Caco-2 (cell line): ENCODE results near the gene GAREM1. TPM values are rescaled to one million over a fixed set of nuclear protein-coding genes. Genes with fewer than 3 reads are reported as not detected.

Experiments
- BruUV-seq: library from RNA; stranded (reverse); fragments of 400-500 nt; replicated peaks from 2 replicates; lab custom pipeline; 2021; lab: Mats Ljungman, UMichigan
- CTCF ChIA-PET: fragments of 300-600 bp; sonication (Branson Sonifier 250); formaldehyde crosslinking; loops from one replicate; lab custom pipeline; 2022; ENCODE audit warnings: antibody characterized with exemption; lab: Charles Lee
- POLR2A ChIA-PET: fragments of 300-600 bp; sonication (Branson Sonifier 250); formaldehyde crosslinking; loops from one replicate; lab custom pipeline; 2022; ENCODE audit warnings: antibody characterized with exemption; lab: Charles Lee
- DNase-seq, 2 experiments: peaks; one replicate each; pipeline versions ENCODE4 v3.0.0 to v3.0.0-alpha.2; 2020 to 2022
- H3K27me3 ChIP-seq: replicated peaks from 2 replicates; pipeline ENCODE4 v1.6.0; 2011; ENCODE audit warnings: low read length; ENCODE audit not compliant: control insufficient read depth, insufficient read depth
- H3K36me3 ChIP-seq: 2 replicates; pipeline ENCODE4 v1.5.1; 2011; ENCODE audit warnings: low read length; ENCODE audit not compliant: control insufficient read depth, insufficient read depth
- H3K4me1 ChIP-seq: fragments of 250-450 bp; sonication (Bioruptor Pico); 2 replicates; pipeline ENCODE4 v1.5.1; 2020; ENCODE audit warnings: mild to moderate bottlenecking
- H3K4me3 ChIP-seq: 2 replicates; pipeline ENCODE4 v1.5.1; 2011; ENCODE audit warnings: low read depth, mild to moderate bottlenecking, control low read depth, low read length
- H3K9me3 ChIP-seq: fragments of 250-450 bp; sonication (Bioruptor Pico); 2 replicates; pipeline ENCODE4 v1.5.1; 2020; ENCODE audit warnings: mild to moderate bottlenecking, moderate library complexity
- H3K27ac Mint-ChIP-seq: one replicate; pipeline ENCODE4 v1.8.0; 2022; ENCODE audit warnings: mixed read lengths; ENCODE audit not compliant: unreplicated experiment
- H3K27me3 Mint-ChIP-seq: one replicate; pipeline ENCODE4 v1.8.0; 2022; ENCODE audit warnings: mixed read lengths; ENCODE audit not compliant: insufficient read depth, unreplicated experiment
- H3K36me3 Mint-ChIP-seq: one replicate; pipeline ENCODE4 v1.8.0; 2022; ENCODE audit warnings: mild to moderate bottlenecking, mixed read lengths; ENCODE audit not compliant: insufficient read depth, unreplicated experiment
- H3K4me1 Mint-ChIP-seq: one replicate; pipeline ENCODE4 v1.8.0; 2022; ENCODE audit warnings: low read depth, mixed read lengths; ENCODE audit not compliant: unreplicated experiment
- H3K4me3 Mint-ChIP-seq: one replicate; pipeline ENCODE4 v1.8.0; 2022; ENCODE audit warnings: mild to moderate bottlenecking, moderate library complexity, mixed read lengths; ENCODE audit not compliant: unreplicated experiment
- H3K9me3 Mint-ChIP-seq: one replicate; pipeline ENCODE4 v1.8.0; 2022; ENCODE audit warnings: mixed read lengths; ENCODE audit not compliant: unreplicated experiment
- CTCF ChIP-seq, 2 experiments: fragments of 200-600 bp in 1 of 2; IDR thresholded peaks; 1 replicate in 1 of 2; 2 replicates in 1 of 2; pipeline versions ENCODE4 v1.5.1 to v1.8.0; 2011 to 2022; ENCODE audit warnings: antibody characterized with exemption in 1 of 2, control low read depth in 1 of 2, inconsistent platforms in 1 of 2, low read depth in 1 of 2, low read length in 1 of 2, mild to moderate bottlenecking in 1 of 2, moderate library complexity in 1 of 2; ENCODE audit not compliant: insufficient read depth in 1 of 2, severe bottlenecking in 1 of 2, unreplicated experiment in 1 of 2
- intact Hi-C: fragments of 100-400 bp; cut with micrococcal nuclease; formaldehyde crosslinking; loops from one replicate; pipeline ENCODE4 v1.10.0; 2022; ENCODE audit not compliant: unreplicated experiment
- total RNA-seq: library from RNA; stranded (reverse); gene quantifications from 2 replicates; pipeline ENCODE4 v1.2.3, GENCODE V29; 2022

The GAREM1 gene
- total RNA-seq, 1 experiment from 2014 or later, result 0.50 TPM

DNA sequence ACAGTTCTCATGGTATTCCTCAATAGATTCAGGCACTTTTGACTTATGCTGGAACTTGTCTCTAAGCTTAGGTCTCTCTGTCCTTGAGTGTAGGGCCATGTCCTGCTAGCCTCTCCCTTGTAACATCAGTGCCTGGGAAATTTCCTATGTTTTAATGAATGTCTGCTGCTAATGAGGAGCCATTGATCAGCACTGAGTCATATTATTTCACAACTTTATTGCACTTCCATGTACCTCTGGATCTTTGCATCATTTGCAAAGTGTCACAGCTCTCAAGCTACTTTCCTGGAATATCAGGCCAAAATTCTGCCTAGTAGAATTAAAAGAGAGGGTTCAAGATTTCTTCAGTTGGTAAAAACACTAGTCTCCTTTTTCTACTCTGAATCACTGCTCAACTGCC is 102.5 kb downstream of the GAREM1 start:
- Histone ChIP-seq H3K4me3 (no peak overlapping the region), H3K4me1 (peaks cover 14% of the 10 kb centered on the region; the same call in 1 of the 2 replicates)
- H3K4me1 Mint-ChIP-seq, result peaks cover 8% of the 10 kb centered on the region

GRCh38 chr18:32366586-32367538 is 103.8 kb downstream of the GAREM1 start:
- no TSS peak for BruUV-seq
- CTCF ChIA-PET, result no interaction called here

More for the DNA sequence above, 102.5 kb downstream of the GAREM1 start:
- no peaks in the 10 kb centered on the region for H3K9me3 Mint-ChIP-seq
- Histone ChIP-seq H3K9me3 (no peaks in the 10 kb centered on the region), H3K36me3 (no peaks in the 10 kb centered on the region), H3K27me3 (no peaks in the 10 kb centered on the region)
- intact Hi-C loops, result no loop called here
- TF ChIP-seq CTCF (IDR thresholded peaks at IDR 0.05; ENCODE audit: insufficient read depth in 1 of 2, low read depth in 1 of 2, low read length in 1 of 2, severe bottlenecking in 1 of 2, unreplicated experiment in 1 of 2), result no peak
- BruUV-seq, result no TSS peak
- H3K27me3 Mint-ChIP-seq, result no peaks in the 10 kb centered on the region
- no peak overlapping the region for H3K4me3 Mint-ChIP-seq
- H3K27ac Mint-ChIP-seq, result no peak overlapping the region
- ChIA-PET CTCF (no interaction called here), POLR2A (no interaction called here)
- no peaks in the 10 kb centered on the region for H3K36me3 Mint-ChIP-seq
- no peak for DNase-seq

GRCh38 chr18:32362484-32362883 is 108.2 kb downstream of the GAREM1 start:
- ChIA-PET CTCF (no interaction called here), POLR2A (no interaction called here)
- BruUV-seq, result no TSS peak
- Histone ChIP-seq H3K36me3 (no peaks in the 10 kb centered on the region), H3K4me3 (no peak overlapping the region), H3K9me3 (no peaks in the 10 kb centered on the region), H3K27me3 (no peaks in the 10 kb centered on the region), H3K4me1 (no peaks in the 10 kb centered on the region)
- H3K4me3 Mint-ChIP-seq, result no peak overlapping the region
- no peak for DNase-seq
- intact Hi-C loops, result no loop called here
- H3K27me3 Mint-ChIP-seq, result no peaks in the 10 kb centered on the region
- H3K27ac Mint-ChIP-seq, result no peak overlapping the region
- no peaks in the 10 kb centered on the region for H3K9me3 Mint-ChIP-seq
- H3K36me3 Mint-ChIP-seq, result no peaks in the 10 kb centered on the region
- H3K4me1 Mint-ChIP-seq, result no peaks in the 10 kb centered on the region
- TF ChIP-seq CTCF (IDR thresholded peaks at IDR 0.05; ENCODE audit: insufficient read depth in 1 of 2, low read depth in 1 of 2, low read length in 1 of 2, severe bottlenecking in 1 of 2, unreplicated experiment in 1 of 2), result no peak

More at GRCh38 chr18:32366586-32367538, 103.8 kb downstream of the GAREM1 start:
- no peak for DNase-seq
- Histone ChIP-seq H3K4me3 (no peak overlapping the region), H3K27me3 (no peaks in the 10 kb centered on the region), H3K36me3 (no peaks in the 10 kb centered on the region), H3K4me1 (0 out of 2 replicates have a peak, but pooled peaks cover under 1% of the 10 kb centered on the region), H3K9me3 (no peaks in the 10 kb centered on the region)
- TF ChIP-seq CTCF (IDR thresholded peaks at IDR 0.05; ENCODE audit: insufficient read depth in 1 of 2, low read depth in 1 of 2, low read length in 1 of 2, severe bottlenecking in 1 of 2, unreplicated experiment in 1 of 2), result no peak
- Mint-ChIP-seq H3K4me3 (no peak overlapping the region), H3K4me1 (peaks cover 8% of the 10 kb centered on the region), H3K27me3 (no peaks in the 10 kb centered on the region), H3K27ac (no peak overlapping the region), H3K36me3 (no peaks in the 10 kb centered on the region), H3K9me3 (no peaks in the 10 kb centered on the region)
- POLR2A ChIA-PET, result no interaction called here
- intact Hi-C loops, result no loop called here
